HG02798 (cell line): ENCODE data around the gene CIPC.

Experiments used
- ATAC-seq: cut with Tn5 transposase; IDR thresholded peaks from one replicate; pipeline ENCODE4 v1.9.1; 2021; ENCODE audit warnings: mild to moderate bottlenecking; ENCODE audit not compliant: unreplicated experiment, poor library complexity

CIPC gene

GRCh38 chr14:77123381-77124325 is 25.6 kb downstream of the CIPC start:
- ATAC-seq, result no peak

- no peak for ATAC-seq
Measured at GRCh38 chr14:77124345-77125280, 26.6 kb downstream of the CIPC start.

- ATAC-seq, result no peak
Measured at GRCh38 chr14:77125281-77125801, 27.3 kb downstream of the CIPC start.

- no peak for ATAC-seq
Measured at GRCh38 chr14:77125823-77126325, 27.8 kb downstream of the CIPC start.

- no peak for ATAC-seq
Measured at GRCh38 chr14:77126461-77126990, 28.5 kb downstream of the CIPC start.

GRCh38 chr14:77128414-77128891 is 30.4 kb downstream of the CIPC start:
- ATAC-seq, result no peak

GRCh38 chr14:77130386-77130785 is 32.3 kb downstream of the CIPC start:
- ATAC-seq, result no peak

- ATAC-seq, result no peak
Measured at GRCh38 chr14:77131206-77131605, 33.1 kb downstream of the CIPC start.

GRCh38 chr14:77131871-77132486 is 33.9 kb downstream of the CIPC start:
- ATAC-seq, result no peak

GRCh38 chr14:77133720-77134338 is 35.8 kb downstream of the CIPC start:
- ATAC-seq, result peak; percentile 69

GRCh38 chr14:77139022-77139421 is 41.0 kb downstream of the CIPC start:
- ATAC-seq, result no peak

GRCh38 chr14:77139540-77140358 is 41.7 kb downstream of the CIPC start:
- ATAC-seq, result no peak

- ATAC-seq, result no peak
Measured at GRCh38 chr14:77140359-77141213, 42.5 kb downstream of the CIPC start.

GRCh38 chr14:77141214-77142004 is 43.4 kb downstream of the CIPC start, which contains the start of gene ZDHHC22:
ZDHHC22 (minus strand) TSS chr14:77141791; CDS start chr14:77139738, 2,053 bp downstream.
- no peak for ATAC-seq

GRCh38 chr14:77142005-77142800 is 44.1 kb downstream of the CIPC start:
- ATAC-seq, result no peak

GRCh38 chr14:77143071-77143470 is 45.0 kb downstream of the CIPC start:
- no peak for ATAC-seq
